NCI-H2171 (cell line): ENCODE data around the gene GAL3ST2.
"Not testable (repeated sequence)": the region's sequence is repeated elsewhere in the genome, so short reads cannot be mapped to it uniquely, and the experiment has no call there.

Experiments
- DNase-seq: peaks from one replicate; lab custom pipeline; 2025; lab: John Stamatoyannopoulos, UW

GAL3ST2 gene

GRCh38 chr2:241776336-241777169, at the start of gene GAL3ST2:
Gene GAL3ST2 (plus strand): TSS chr2:241776822. CDS start chr2:241776956, 134 bp downstream.
- no peak for DNase-seq

DNA sequence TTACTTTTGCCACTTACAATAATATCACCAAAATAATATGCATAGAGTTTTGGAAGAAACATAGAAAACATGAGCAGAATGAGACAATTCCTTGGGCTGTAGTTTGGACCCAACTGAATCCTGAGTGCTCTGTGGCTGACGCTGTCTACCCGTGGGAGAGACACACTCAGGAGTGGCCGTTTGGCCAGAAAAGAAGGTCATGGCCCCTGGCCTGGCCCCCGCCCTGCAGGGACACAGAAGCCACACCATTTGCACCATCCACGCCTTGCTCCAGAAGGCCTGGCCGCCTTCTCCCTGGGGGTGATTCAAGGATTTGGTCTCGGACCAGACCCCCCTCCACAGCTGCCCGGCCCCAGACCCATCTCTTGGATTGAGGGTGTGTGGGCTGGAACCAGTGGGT, 48.6 kb upstream of the GAL3ST2 start:
- DNase-seq: no peak

- DNase-seq: no peak
These were observed 48.0 kb upstream of the GAL3ST2 start for GRCh38 chr2:241728627-241729026.

DNA sequence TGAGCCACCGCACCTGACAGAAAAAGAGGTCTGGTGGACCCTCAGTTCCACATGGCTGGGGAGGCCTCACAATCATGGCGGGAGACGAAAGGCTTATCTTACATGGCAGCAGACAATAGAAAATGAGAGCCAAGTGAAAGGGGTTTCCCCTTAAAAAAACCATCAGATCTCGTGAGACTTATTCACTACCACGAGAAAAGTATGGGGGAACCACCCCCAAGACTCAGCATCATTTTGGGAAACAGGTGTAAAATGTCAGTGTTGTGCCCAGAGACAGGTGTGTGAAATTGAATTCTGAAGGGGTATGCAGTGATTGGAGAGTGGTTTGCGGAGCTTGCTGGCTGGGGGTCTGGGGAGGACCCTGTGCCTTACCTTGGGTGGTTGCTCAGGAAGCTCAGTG, 46.8 kb upstream of the GAL3ST2 start:
- DNase-seq: no peak

DNA sequence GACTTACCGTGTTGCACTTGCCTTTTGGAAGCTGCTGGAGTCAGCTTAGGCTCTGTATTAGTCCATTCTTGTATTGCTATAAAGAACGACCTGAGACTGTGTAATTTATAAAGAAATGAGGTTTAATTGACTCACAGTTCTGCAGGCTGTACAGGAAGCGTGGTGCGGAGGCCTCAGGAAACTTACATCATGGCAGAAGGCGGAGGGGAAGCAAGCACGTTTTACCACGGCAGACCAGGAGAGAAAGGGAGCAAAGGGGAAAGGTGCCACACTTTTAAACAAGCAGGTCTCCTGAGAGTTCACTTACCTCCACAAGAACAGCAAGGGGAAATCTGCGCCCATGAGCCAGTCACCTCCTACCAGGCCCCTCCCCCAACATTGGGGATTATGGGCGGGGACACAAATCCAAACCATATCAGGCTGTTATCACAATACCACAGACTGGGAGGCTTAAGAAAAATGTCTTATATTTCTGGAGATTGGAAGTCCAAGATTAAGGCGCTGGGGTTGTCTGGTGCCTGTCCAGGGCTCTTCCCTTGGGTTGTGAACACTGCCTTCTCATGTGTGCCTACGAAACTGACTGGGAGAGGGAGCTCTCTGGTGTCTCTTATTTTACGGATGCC, 45.8 kb upstream of the GAL3ST2 start:
- no peak for DNase-seq

DNA sequence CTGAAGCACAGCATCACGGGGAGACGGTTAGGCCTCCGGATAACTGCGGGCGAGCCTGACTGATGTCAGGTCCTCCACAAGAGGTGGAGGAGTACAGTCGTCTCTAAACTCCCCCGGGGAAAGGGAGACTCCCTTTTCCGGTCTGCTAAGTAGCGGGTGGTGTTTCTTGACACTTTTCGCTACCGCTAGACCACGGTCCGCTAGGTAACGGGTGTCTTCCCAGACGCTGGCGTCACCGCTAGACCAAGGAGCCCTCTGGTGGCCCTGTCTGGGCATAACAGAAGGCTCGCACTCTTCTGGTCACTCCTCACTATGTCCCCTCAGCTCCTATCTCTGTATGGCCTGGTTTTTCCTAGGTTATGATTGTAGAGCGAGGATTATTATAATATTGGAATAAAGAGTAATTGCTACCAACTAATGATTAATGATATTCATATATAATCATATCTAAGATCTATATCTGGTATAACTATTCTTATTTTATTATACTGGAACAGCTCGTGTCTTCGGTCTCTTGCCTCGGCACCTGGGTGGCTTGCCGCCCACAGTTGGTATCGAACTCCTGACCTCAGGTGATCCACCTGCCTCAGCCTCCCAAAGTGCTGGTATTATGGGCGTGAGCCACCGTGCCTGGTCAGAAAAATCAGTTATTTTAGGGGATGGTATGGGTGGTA, 44.0 kb upstream of the GAL3ST2 start:
- not testable (repeated sequence) for DNase-seq

- DNase-seq: no peak
These were observed 43.0 kb upstream of the GAL3ST2 start for GRCh38 chr2:241733391-241734207.

- no peak for DNase-seq
These were observed 42.5 kb upstream of the GAL3ST2 start for GRCh38 chr2:241734208-241734466.

- DNase-seq: peak; percentile 72
These were observed 42.0 kb upstream of the GAL3ST2 start, which contains the start of gene D2HGDH for GRCh38 chr2:241734467-241735208. Gene D2HGDH (plus strand): TSS chr2:241734630. CDS start chr2:241735225, 595 bp downstream.

- no peak for DNase-seq
These were observed 40.5 kb upstream of the GAL3ST2 start for GRCh38 chr2:241736111-241736510.

- DNase-seq: no peak
These were observed 38.5 kb upstream of the GAL3ST2 start for GRCh38 chr2:241738040-241738686.

- no peak for DNase-seq
These were observed 37.4 kb upstream of the GAL3ST2 start for GRCh38 chr2:241739177-241739576.

DNA sequence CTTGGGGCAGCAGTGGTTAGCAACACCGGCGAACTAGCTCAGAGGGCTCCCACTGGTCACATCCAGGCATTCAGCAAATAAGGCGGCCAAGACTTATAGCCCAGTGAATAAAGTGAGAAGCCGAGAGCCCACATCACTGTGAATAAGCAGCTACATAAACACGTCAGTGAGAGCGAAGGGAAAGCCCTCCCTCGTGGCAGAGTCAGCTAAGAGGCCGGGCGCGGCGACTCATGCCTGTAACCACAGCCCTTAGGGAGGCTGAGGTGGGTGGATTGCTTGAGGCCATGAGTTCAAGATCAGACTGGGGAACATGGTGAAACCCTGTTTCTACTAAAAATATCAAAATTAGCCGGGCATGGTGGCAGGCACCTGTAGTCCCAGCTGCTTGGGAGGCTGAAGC, 37.0 kb upstream of the GAL3ST2 start:
- no peak for DNase-seq

GRCh38 chr2:241741016-241741415, 35.6 kb upstream of the GAL3ST2 start:
- no peak for DNase-seq

- no peak for DNase-seq
These were observed 34.2 kb upstream of the GAL3ST2 start for GRCh38 chr2:241742320-241742939.

DNA sequence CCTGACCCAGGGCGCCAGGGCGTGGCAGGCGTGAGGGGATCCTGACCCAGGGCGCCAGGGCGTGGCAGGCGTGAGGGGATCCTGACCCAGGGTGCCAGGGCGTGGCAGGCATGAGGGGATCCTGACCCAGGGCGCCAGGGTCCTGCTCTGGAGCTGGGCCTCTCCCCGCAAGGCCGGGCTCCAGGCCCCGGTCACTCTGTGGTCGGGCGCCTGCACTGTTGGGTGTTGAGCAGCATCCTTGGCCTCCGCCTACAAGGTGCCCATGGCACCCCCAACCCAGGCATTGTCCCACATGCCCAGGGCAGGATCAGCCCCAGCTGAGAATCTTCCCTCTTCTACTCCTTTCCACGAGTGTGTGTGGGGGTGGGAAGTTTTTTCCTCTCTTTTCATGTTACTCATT, 33.6 kb upstream of the GAL3ST2 start:
- DNase-seq: not testable (repeated sequence)

- no peak for DNase-seq
These were observed 33.0 kb upstream of the GAL3ST2 start for GRCh38 chr2:241743620-241744019.

DNA sequence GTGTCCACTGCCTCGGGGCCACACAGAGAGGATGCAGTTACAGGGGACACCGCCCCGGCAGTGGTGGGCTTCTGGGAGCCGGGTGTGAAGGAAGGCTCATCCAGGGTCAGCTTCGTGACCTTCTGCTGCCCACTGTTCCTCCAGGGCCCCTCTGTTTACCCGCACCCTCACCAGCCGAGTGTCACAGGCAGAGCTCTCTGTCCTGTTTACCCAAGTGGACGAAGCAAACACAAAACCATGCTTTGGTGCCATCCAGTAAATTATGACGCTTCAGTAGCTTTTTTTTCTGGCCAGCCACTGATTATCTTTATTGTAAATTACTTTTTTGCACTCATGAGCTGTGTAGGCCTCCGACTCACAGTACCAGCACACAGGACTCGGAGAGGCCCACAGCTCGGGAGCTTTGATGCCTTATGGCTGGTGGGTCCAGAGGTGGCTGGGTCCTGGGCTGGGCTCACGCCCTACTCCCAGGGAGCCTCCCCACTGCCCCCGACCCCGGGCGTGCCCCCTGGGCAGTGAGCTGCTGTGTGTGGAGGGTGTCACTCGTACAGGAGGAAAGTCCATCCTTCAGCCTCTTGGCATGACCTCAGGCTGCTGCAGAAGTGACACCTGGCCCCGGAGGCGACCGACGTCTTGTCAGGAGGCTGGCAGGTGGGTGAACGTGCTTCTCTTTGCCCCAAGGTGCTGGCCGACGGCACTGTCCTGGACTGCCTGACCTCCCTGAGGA, 32.4 kb upstream of the GAL3ST2 start:
- DNase-seq: no peak

DNA sequence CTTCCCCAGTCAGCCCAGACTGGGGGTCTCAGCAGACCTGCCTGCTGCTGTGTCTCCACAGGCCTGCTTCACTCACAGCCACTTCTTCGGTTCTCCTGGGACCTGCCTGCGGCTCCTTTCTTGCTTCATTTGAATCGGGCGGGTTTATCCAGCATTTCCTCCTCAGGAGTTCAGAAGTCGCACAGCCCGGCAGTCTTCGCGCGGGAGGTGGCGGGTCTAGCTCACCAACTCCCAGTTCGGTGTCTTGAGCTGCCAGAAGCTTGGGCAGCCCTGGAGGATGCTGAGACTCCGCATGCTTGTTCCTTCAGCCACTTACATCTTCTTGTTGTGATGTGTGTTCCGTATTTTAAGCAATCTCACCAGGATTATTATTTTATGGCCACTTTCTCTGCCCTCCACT, 31.3 kb upstream of the GAL3ST2 start:
- DNase-seq: no peak

DNA sequence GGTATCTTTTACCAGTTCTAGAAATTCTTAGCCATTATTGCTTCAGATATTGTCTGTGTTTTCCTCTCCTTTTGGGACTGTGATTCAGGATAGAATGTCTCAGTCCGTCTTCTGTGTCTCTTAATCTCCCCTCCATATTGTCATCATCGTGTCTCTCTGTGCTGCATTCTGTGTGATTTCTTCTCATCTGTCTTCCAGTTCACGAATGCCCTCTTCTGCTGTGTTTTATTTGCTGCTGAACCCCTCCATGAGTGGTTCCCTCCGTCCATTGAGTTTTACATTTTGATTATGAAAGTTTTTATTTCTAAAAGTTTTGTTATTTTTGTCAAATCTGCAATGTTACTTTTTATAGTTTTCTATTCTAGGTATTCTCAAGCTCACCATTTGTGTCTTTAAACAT, 30.5 kb upstream of the GAL3ST2 start:
- DNase-seq: no peak
